HG03064 (cell line): Measurements from ENCODE around the gene NIPAL4.

Experiments used
- ATAC-seq: cut with Tn5 transposase; IDR thresholded peaks from one replicate; pipeline ENCODE4 v1.9.1; 2021; ENCODE audit warnings: low read depth; ENCODE audit not compliant: unreplicated experiment

The NIPAL4 gene

DNA sequence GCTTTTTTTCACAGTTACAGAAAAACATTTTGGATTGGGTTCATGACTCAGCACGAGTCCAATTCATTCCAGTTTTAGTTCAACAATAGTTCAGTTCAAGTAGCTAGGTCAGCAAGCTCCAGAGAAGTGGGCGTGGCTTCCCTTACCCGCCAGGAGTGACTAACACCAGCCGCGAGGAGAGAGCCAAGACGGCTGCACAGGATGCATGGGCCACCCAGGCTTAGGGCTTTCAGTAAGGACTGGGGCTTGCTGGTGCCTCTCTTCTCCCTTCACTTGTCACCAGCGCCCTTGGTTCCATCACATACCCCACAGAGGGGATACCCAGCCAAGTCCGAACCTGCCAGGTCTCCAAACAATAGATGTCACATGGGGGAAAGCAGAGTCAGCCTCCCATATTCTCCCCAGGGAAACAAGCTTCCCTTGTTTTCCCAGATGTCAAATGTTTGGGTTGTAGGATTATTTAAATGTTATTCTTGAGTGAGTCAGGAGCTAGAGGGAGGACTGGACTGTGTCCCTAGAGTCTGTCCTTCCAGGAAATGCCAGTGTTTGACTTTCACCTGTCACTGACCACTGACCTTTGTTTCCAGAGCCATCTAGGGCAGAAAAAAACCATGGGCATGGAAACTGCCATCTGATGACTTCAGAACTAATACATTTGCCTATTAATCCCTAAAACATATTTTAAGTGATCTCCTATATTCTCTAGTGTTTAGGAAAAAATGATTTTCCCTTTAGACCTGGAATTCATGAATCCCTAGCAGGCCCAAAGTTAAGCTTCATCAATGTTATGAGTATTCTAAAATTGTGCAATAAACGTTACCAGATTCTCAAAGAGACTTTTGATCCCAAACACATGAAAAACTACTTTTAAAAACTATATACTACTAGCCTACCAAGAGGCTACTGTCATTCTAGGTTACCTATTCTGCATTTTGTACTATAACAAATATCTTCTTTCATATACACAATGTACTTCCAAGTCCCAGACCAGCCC is 51.9 kb downstream of the NIPAL4 start:
- ATAC-seq = no peak

DNA sequence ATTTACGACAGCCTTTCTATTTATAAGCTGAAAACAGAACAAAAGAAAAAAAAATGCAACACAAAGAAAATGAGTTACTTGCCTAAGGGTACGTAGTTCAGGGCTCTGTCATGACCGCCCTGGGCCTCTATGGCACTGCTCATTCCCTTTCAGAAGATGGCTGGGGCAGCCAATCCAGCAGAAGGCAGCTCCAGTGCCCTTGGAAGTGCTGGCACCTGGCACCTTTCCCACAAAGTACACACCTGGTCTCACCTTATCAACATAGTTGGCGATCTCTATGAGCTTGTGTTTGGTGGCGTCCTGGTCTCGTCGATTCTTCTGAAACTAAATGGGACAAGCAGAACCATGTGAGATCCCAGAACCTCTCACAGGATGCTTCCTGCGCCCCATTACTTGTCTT is 53.2 kb downstream of the NIPAL4 start:
- ATAC-seq = no peak

DNA sequence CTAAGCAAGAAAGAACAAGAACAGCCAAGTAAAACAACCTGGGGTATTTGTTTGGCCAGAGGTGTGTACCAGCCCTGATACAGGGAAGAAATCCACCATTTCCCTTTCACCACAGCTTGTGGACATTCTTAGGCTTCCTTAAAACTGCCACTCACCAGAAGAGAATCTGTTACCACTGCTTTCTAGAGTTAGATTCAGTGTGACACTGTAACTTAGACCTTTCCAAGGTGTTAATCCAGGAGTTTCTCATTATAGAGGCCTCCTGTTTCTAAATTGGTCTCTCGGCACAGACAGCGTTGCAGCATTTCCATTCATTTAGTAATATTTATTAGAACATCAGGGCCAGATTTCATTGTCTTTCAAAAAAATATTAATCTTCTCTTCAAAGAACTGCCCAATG is 55.0 kb downstream of the NIPAL4 start:
- ATAC-seq = no peak

DNA sequence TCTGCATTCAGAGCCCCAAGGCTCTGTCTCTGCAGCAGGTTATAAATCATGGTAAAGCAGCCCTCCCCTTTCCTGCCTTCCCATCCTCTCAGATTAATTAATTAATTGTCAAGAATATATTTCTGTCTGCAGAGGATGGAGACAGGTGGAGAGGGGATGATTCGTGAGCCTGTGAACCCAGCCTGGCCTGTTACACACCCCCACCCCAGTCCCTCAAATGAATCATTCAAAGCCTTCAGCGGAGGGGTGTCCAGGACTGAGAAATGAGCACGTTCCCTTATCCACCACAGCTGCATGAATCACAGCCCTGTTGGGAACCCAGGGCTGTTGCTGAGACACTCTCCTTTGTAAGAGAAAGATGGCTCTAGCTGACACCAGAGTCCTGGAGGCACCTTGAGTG is 56.0 kb downstream of the NIPAL4 start:
- no peak for ATAC-seq

GRCh38 chr5:157516626-157517325 is 56.8 kb downstream of the NIPAL4 start:
- ATAC-seq = no peak

DNA sequence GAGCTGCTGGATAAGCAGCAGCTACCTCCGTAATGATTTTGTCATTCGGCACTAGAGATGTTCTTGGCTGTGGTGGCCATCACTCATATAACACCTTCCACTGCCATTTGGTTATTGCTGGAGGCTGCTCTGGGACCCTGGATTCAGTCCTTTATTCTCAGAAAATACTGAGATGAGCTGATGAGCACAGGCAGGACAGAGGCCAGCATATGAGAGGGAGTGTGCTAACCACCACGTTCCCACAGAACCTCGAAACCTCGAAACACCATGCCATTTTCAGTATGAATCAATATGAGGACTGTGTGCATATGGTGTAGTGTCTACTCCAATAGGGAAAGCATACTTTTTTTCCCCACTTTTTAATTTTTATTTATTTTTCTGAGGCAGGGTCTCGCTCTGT is 59.0 kb downstream of the NIPAL4 start:
- peak; percentile 71 for ATAC-seq

DNA sequence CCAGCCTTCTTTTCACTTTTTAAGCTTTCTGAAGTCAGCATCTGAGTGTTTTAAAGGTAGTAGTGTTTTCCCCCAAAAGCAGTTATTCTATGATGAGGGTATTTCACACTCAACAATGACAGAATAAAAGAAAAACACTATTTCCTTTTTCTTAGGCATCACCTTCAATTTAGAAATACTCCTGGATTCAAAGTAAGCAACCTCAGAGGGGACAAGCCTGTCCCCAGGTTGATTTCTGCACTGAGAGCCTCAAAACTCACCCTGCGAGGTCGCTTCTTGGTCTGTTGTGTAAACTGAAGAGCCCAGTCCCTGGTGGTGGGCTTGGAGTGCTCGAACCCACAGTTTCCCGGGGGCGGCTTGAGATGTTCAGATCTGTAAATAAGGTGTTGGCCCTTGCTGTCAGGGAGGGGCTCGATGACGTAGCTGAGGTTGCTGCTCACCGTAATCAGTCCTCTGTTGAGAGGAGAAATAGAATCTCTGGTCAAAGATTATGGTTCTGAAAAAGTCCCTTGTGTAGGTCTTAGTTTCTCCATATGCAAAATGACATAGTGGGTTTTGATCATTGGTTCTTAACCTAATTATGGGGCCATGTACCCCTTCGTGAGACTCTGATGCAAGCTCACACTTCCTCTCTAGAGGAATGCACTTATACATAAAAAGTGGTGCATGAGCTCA is 59.7 kb downstream of the NIPAL4 start:
- peak; percentile 54 for ATAC-seq

DNA sequence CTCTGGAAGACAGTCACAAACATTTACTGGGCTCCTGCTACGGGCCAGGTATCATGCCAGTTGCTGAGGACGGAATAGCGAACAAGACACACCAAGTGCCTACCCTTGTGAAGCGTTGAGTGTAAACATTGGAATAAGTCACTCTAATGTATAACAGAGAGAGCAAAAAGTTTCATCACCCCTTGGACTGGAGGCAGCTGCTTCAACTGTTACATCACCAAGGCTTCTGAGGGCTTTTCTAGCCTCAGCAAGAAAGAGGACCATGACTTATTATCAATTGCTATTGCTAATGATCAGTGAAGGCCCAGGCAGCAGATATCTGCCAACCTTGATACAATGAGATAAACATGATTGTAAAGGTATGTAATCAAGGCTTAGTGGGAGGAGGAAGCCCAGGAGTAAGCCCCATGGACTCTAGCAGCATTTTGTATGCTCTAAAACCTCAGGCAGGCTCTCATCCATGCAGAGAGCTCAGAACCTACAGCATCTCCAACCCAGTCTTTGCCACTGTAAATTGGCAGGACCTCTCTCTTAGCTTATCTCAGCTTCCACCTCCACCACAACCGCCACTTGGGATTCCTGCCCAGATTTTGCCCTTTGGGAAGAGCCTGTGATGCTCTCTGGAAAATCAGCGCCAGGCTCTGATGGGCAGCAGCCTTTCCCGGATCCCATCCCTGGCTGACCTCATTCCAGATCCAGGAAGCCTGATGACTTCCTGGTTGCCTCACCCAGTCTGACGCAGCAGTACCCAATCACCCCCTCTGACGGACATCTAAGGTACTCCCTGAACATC is 61.1 kb downstream of the NIPAL4 start:
- ATAC-seq = no peak

DNA sequence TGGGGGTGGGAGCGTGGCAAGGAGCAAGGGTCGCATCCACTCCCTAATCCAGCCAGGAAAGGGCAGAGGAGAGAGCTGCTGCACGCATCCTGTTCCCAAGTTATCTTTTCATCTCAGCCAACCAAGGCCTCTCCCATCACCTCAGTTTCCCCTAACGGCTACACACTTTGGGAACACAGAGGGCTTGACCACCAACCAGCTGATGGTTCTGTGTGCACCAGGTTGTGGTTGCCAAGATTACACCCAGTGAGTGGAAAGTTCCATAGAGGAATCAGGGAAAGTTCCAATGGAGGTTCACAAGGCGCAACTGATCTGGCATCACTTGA is 61.7 kb downstream of the NIPAL4 start:
- no peak for ATAC-seq

- ATAC-seq = no peak
Measured at GRCh38 chr5:157523976-157524375, 64.0 kb downstream of the NIPAL4 start.
